Measurements from ENCODE around the gene B4GAT1. TPM values are rescaled to one million over a fixed set of nuclear protein-coding genes. Genes with fewer than 3 reads are reported as not detected.
A peak's percentile ranks its signal among the peaks of the same experiment; 100 is the strongest.
"Not testable (repeated sequence)": the region's sequence is repeated elsewhere in the genome, so short reads cannot be mapped to it uniquely, and the experiment has no call there.

The B4GAT1 gene
- total RNA-seq, 1 experiment from 2014 or later: 10.6 TPM

- Histone ChIP-seq H3K4me3 (ENCODE audit: low read length) (peak overlapping the region; percentile 48; the same call in 1 of the 2 replicates), H3K27me3 (ENCODE audit: low read length) (no peaks in the 10 kb centered on the region), H3K4me2 (ENCODE audit: low read depth, low read length, poor library complexity, severe bottlenecking) (peak overlapping the region; percentile 65), H3K9me3 (ENCODE audit: low read length) (no peaks in the 10 kb centered on the region), H2AFZ (ENCODE audit: low read length) (no peak overlapping the region), H3K79me2 (ENCODE audit: low read length) (no peaks in the 10 kb centered on the region), H3K27ac (ENCODE audit: low read length) (no peak overlapping the region), H3K36me3 (ENCODE audit: insufficient read depth, low read length) (no peaks in the 10 kb centered on the region), H3K9me2 (replicated peaks; ENCODE audit: insufficient read depth, low read length) (no peaks in the 10 kb centered on the region), H3K9ac (ENCODE audit: low read length) (peak overlapping the region; percentile 52), H4K20me1 (ENCODE audit: insufficient read depth, low read depth, low read length) (no peaks in the 10 kb centered on the region), H3K4me1 (ENCODE audit: low read length) (peaks cover 43% of the 10 kb centered on the region)
- DNase-seq: no peak
Measured at GRCh38 chr11:66313321-66314185, 33.9 kb downstream of the B4GAT1 start.

- Histone ChIP-seq H3K9me2 (replicated peaks; ENCODE audit: insufficient read depth, low read length) (no peaks in the 10 kb centered on the region), H3K79me2 (ENCODE audit: low read length) (no peaks in the 10 kb centered on the region), H3K4me1 (ENCODE audit: low read length) (peaks cover 34% of the 10 kb centered on the region), H3K27ac (ENCODE audit: low read length) (peak overlapping the region; percentile 62), H3K4me2 (ENCODE audit: low read depth, low read length, poor library complexity, severe bottlenecking) (peak overlapping the region; percentile 78), H3K27me3 (ENCODE audit: low read length) (no peaks in the 10 kb centered on the region), H4K20me1 (ENCODE audit: insufficient read depth, low read depth, low read length) (no peaks in the 10 kb centered on the region), H3K9me3 (ENCODE audit: low read length) (no peaks in the 10 kb centered on the region), H2AFZ (ENCODE audit: low read length) (no peak overlapping the region), H3K9ac (ENCODE audit: low read length) (peak overlapping the region; percentile 65), H3K36me3 (ENCODE audit: insufficient read depth, low read length) (no peaks in the 10 kb centered on the region), H3K4me3 (ENCODE audit: low read length) (peak overlapping the region; percentile 65)
- DNase-seq: peak; percentile 99
Measured at GRCh38 chr11:66312549-66313320, 34.7 kb downstream of the B4GAT1 start.

GRCh38 chr11:66311965-66312548, 35.4 kb downstream of the B4GAT1 start:
- Histone ChIP-seq H3K4me2 (ENCODE audit: low read depth, low read length, poor library complexity, severe bottlenecking) (peak overlapping the region; percentile 78), H3K4me1 (ENCODE audit: low read length) (peaks cover 28% of the 10 kb centered on the region), H4K20me1 (ENCODE audit: insufficient read depth, low read depth, low read length) (no peaks in the 10 kb centered on the region), H3K27ac (ENCODE audit: low read length) (peak overlapping the region; percentile 62), H3K9me3 (ENCODE audit: low read length) (no peaks in the 10 kb centered on the region), H3K9me2 (replicated peaks; ENCODE audit: insufficient read depth, low read length) (no peaks in the 10 kb centered on the region), H3K27me3 (ENCODE audit: low read length) (no peaks in the 10 kb centered on the region), H3K4me3 (ENCODE audit: low read length) (peak overlapping the region; percentile 65), H3K79me2 (ENCODE audit: low read length) (no peaks in the 10 kb centered on the region), H3K9ac (ENCODE audit: low read length) (peak overlapping the region; percentile 65), H3K36me3 (ENCODE audit: insufficient read depth, low read length) (no peaks in the 10 kb centered on the region), H2AFZ (ENCODE audit: low read length) (peak overlapping the region; percentile 93)
- peak; percentile 98 for DNase-seq

GRCh38 chr11:66311470-66311964, 35.9 kb downstream of the B4GAT1 start:
- Histone ChIP-seq H3K36me3 (ENCODE audit: insufficient read depth, low read length) (no peaks in the 10 kb centered on the region), H3K4me3 (ENCODE audit: low read length) (peak overlapping the region; percentile 65; the same call in 1 of the 2 replicates), H3K9me2 (replicated peaks; ENCODE audit: insufficient read depth, low read length) (no peaks in the 10 kb centered on the region), H3K9ac (ENCODE audit: low read length) (peak overlapping the region; percentile 65), H3K27me3 (ENCODE audit: low read length) (no peaks in the 10 kb centered on the region), H2AFZ (ENCODE audit: low read length) (peak overlapping the region; percentile 93), H4K20me1 (ENCODE audit: insufficient read depth, low read depth, low read length) (no peaks in the 10 kb centered on the region), H3K4me1 (ENCODE audit: low read length) (peaks cover 24% of the 10 kb centered on the region), H3K27ac (ENCODE audit: low read length) (peak overlapping the region; percentile 62), H3K4me2 (ENCODE audit: low read depth, low read length, poor library complexity, severe bottlenecking) (peak overlapping the region; percentile 78), H3K79me2 (ENCODE audit: low read length) (no peaks in the 10 kb centered on the region), H3K9me3 (ENCODE audit: low read length) (no peaks in the 10 kb centered on the region)
- no peak for DNase-seq

GRCh38 chr11:66310803-66311440, 36.5 kb downstream of the B4GAT1 start:
- not testable (repeated sequence) for DNase-seq; H3K4me2 ChIP-seq (ENCODE audit: low read depth, low read length, poor library complexity, severe bottlenecking); H3K27ac ChIP-seq (ENCODE audit: low read length); H3K9me3 ChIP-seq (ENCODE audit: low read length); H3K9me2 ChIP-seq (replicated peaks; ENCODE audit: insufficient read depth, low read length); H3K79me2 ChIP-seq (ENCODE audit: low read length); H4K20me1 ChIP-seq (ENCODE audit: insufficient read depth, low read depth, low read length); H3K36me3 ChIP-seq (ENCODE audit: insufficient read depth, low read length); H3K4me3 ChIP-seq (ENCODE audit: low read length); H2AFZ ChIP-seq (ENCODE audit: low read length); H3K27me3 ChIP-seq (ENCODE audit: low read length)
- Histone ChIP-seq H3K4me1 (ENCODE audit: low read length) (peaks cover 24% of the 10 kb centered on the region), H3K9ac (ENCODE audit: low read length) (0 out of 2 replicates have a peak overlapping the region, but pooled peaks have one; percentile 65)

GRCh38 chr11:66310324-66310723, 37.1 kb downstream of the B4GAT1 start:
- no peak overlapping the region for H3K4me3 ChIP-seq (ENCODE audit: low read length)
- H3K9me2 ChIP-seq (replicated peaks; ENCODE audit: insufficient read depth, low read length): no peaks in the 10 kb centered on the region
- H3K4me2 ChIP-seq (ENCODE audit: low read depth, low read length, poor library complexity, severe bottlenecking): no peak overlapping the region
- no peaks in the 10 kb centered on the region for H3K79me2 ChIP-seq (ENCODE audit: low read length)
- H4K20me1 ChIP-seq (ENCODE audit: insufficient read depth, low read depth, low read length): no peaks in the 10 kb centered on the region
- no peak overlapping the region for H3K9ac ChIP-seq (ENCODE audit: low read length)
- H3K9me3 ChIP-seq (ENCODE audit: low read length): no peaks in the 10 kb centered on the region
- peaks cover 24% of the 10 kb centered on the region for H3K4me1 ChIP-seq (ENCODE audit: low read length)
- no peak for DNase-seq
- H2AFZ ChIP-seq (ENCODE audit: low read length): no peak overlapping the region
- H3K27me3 ChIP-seq (ENCODE audit: low read length): no peaks in the 10 kb centered on the region
- no peaks in the 10 kb centered on the region for H3K36me3 ChIP-seq (ENCODE audit: insufficient read depth, low read length)
- H3K27ac ChIP-seq (ENCODE audit: low read length): no peak overlapping the region

- DNase-seq: no peak
- no peak overlapping the region for H3K4me2 ChIP-seq (ENCODE audit: low read depth, low read length, poor library complexity, severe bottlenecking)
- no peaks in the 10 kb centered on the region for H3K27me3 ChIP-seq (ENCODE audit: low read length)
- peaks cover 24% of the 10 kb centered on the region for H3K4me1 ChIP-seq (ENCODE audit: low read length)
- no peaks in the 10 kb centered on the region for H3K36me3 ChIP-seq (ENCODE audit: insufficient read depth, low read length)
- H4K20me1 ChIP-seq (ENCODE audit: insufficient read depth, low read depth, low read length): no peaks in the 10 kb centered on the region
- H3K9me2 ChIP-seq (replicated peaks; ENCODE audit: insufficient read depth, low read length): no peaks in the 10 kb centered on the region
- no peaks in the 10 kb centered on the region for H3K9me3 ChIP-seq (ENCODE audit: low read length)
- no peak overlapping the region for H3K4me3 ChIP-seq (ENCODE audit: low read length)
- no peak overlapping the region for H3K27ac ChIP-seq (ENCODE audit: low read length)
- no peaks in the 10 kb centered on the region for H3K79me2 ChIP-seq (ENCODE audit: low read length)
- H3K9ac ChIP-seq (ENCODE audit: low read length): no peak overlapping the region
- no peak overlapping the region for H2AFZ ChIP-seq (ENCODE audit: low read length)
Measured at GRCh38 chr11:66309475-66309874, 38.0 kb downstream of the B4GAT1 start.

All from Karpas-422 (cell line).